AG04449 (cell line): ENCODE results near the gene MIOS.

ENCODE experiments used
- CTCF ChIA-PET: fragments of 350-600 bp; formaldehyde crosslinking; extraction: SDS; loops from one replicate; lab custom pipeline; 2021; ENCODE audit warnings: antibody characterized with exemption; lab: Yijun Ruan, JAX
- POLR2A ChIA-PET: fragments of 400-600, 350-600 bp; formaldehyde crosslinking; extraction: SDS; loops from one replicate; lab custom pipeline; 2020; ENCODE audit warnings: antibody characterized with exemption, inconsistent platforms; lab: Yijun Ruan, JAX
- DNase-seq: peaks from one replicate; pipeline ENCODE4 v3.0.0-alpha.2; 2010; ENCODE audit warnings: low read depth, low spot score
- H3K4me3 ChIP-seq: 2 replicates; pipeline ENCODE4 v1.5.1; 2011; ENCODE audit warnings: low read depth, mild to moderate bottlenecking, control low read depth, low read length
- CTCF ChIP-seq: IDR thresholded peaks from one replicate; pipeline ENCODE4 v1.5.1; 2011; ENCODE audit warnings: mild to moderate bottlenecking, moderate library complexity, low read length, control low read depth, inconsistent platforms; ENCODE audit not compliant: insufficient read depth; ENCODE audit errors: missing control alignments

Gene MIOS

GRCh38 chr7:7536396-7537019 is 30.2 kb upstream of the MIOS start:
- ChIA-PET CTCF (interaction anchor here (1.0 to 11.2 kb wide), 4 partner anchors 14 to 434 kb away, joined by 3 to 230 read pairs (median 10); no protein-coding TSS in a partner anchor), POLR2A (no interaction called here)
- TF ChIP-seq CTCF: no peak
- DNase-seq: no peak
- no peak overlapping the region for H3K4me3 ChIP-seq

GRCh38 chr7:7537711-7538110 is 29.0 kb upstream of the MIOS start:
- POLR2A ChIA-PET: no interaction called here
- TF ChIP-seq CTCF: no peak
- CTCF ChIA-PET: interaction anchor here (4.2 to 11.2 kb wide), 2 partner anchors 111 to 435 kb away, joined by 17 to 230 read pairs; no protein-coding TSS in a partner anchor
- no peak for DNase-seq
- H3K4me3 ChIP-seq: no peak overlapping the region

GRCh38 chr7:7539152-7539551 is 27.5 kb upstream of the MIOS start:
- ChIA-PET POLR2A (no interaction called here), CTCF (interaction anchor here (0.8 to 11.2 kb wide), 6 partner anchors 10 to 436 kb away, joined by 3 to 230 read pairs (median 5); no protein-coding TSS in a partner anchor)
- no peak for DNase-seq
- H3K4me3 ChIP-seq: no peak overlapping the region
- TF ChIP-seq CTCF: no peak

GRCh38 chr7:7539711-7540110 is 27.0 kb upstream of the MIOS start:
- DNase-seq: no peak
- no peak for TF ChIP-seq CTCF
- no peak overlapping the region for H3K4me3 ChIP-seq
- POLR2A ChIA-PET: no interaction called here
- CTCF ChIA-PET: interaction anchor here (0.8 to 11.2 kb wide), 7 partner anchors 11 to 122 kb away, joined by 3 to 230 read pairs (median 5); no protein-coding TSS in a partner anchor

- no peak overlapping the region for H3K4me3 ChIP-seq
- no peak for DNase-seq
- no peak for TF ChIP-seq CTCF
- CTCF ChIA-PET: interaction anchor here (0.6 to 11.2 kb wide), 15 partner anchors 8 to 589 kb away, joined by 3 to 230 read pairs (median 4); no protein-coding TSS in a partner anchor
- POLR2A ChIA-PET: no interaction called here
Measured at GRCh38 chr7:7542251-7542835, 24.3 kb upstream of the MIOS start.

GRCh38 chr7:7548407-7548806 is 18.3 kb upstream of the MIOS start:
- CTCF ChIA-PET: interaction anchor here (0.9 to 2.4 kb wide), 3 partner anchors 120 to 445 kb away, joined by 3 to 9 read pairs (median 3); no protein-coding TSS in a partner anchor
- POLR2A ChIA-PET: no interaction called here
- no peak for TF ChIP-seq CTCF
- DNase-seq: no peak
- no peak overlapping the region for H3K4me3 ChIP-seq
